GM21423 (cell line): ENCODE data around the gene CDX2.

ENCODE experiments used
- ATAC-seq: cut with Tn5 transposase; IDR thresholded peaks from one replicate; pipeline ENCODE4 v1.9.1; 2021; ENCODE audit warnings: mild to moderate bottlenecking, moderate library complexity; ENCODE audit not compliant: unreplicated experiment

The CDX2 gene

GRCh38 chr13:27918918-27919658, 50.0 kb downstream of the CDX2 start:
- no peak for ATAC-seq

GRCh38 chr13:27918041-27918917, 50.8 kb downstream of the CDX2 start:
- ATAC-seq: no peak

GRCh38 chr13:27917121-27917947, 51.8 kb downstream of the CDX2 start:
- no peak for ATAC-seq

DNA sequence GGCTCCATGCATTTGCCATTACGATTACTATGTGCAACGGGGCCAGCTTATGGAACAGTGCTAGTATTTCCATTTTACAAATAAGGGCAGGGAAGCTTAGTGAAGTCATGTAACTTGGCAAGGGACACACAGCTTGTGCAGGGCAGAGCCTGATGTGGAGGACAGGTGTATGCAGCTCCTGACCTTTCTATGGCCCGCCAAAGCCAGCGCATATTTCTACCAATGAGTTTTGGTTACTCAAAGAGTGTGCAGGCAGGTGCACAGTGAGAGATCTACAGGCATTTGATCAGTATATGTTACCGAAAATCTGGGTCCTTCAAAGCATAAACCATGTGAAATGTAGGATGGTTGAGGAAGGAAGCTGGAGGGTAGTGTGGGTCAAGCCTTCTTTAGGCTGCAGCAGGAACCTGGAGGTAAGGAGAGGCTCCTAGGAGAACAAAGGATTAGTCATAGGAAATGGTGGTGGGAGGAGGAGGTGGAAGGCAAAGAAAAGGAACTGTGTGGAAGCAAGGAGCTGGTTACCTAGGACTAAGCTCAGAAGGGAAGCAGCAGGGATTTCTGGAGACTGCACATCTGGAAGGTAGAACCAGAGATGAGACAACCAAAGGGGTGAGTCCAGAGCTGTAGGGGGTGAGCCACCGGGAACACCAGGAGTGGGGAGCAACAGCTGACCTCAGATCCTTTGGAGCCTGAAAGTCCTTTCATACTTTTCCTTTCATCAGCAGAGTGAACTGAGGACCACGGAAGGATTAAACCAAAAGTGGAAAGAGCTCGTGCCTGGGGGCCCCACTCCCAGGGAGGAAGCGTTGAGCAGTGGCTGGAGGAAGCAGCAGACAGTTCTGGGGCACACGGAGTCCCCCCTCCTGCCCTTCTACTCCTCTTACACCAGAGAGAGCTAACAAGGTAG, 53.6 kb downstream of the CDX2 start:
- ATAC-seq: no peak

GRCh38 chr13:27913160-27913559, 56.0 kb downstream of the CDX2 start:
- no peak for ATAC-seq

DNA sequence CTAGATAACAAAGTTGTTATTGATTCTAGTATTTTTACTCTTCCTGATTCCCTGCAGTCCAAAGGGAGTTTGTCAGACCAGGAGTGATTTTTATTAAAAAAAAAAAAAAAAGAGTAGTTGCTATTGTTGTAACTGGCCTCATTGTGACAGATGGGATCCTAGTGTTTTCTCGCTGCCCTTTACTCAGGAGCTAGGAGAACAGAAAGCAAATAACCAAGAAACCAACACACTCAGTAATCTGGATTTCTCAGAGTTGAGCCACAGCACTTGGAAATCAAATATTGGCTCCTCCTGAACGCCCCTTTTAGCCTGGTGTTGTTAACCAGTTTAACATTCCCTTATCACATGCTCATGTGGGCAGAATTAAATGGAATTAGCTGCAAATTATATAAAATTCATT, 57.6 kb downstream of the CDX2 start:
- ATAC-seq: no peak
